SK-N-SH treated with all-trans-retinoic acid at 6 μM for 48 hours (cell line): Measurements from ENCODE around the gene BRD7.

ENCODE experiments used
- CREB5 ChIP-seq: fragments of 250-450 bp; sonication (Bioruptor Pico); IDR thresholded peaks from 2 replicates; pipeline ENCODE4 v1.5.1; 2020; ENCODE audit warnings: low read depth, mild to moderate bottlenecking, moderate library complexity
- CSRNP3 ChIP-seq: fragments of 250-450 bp; sonication (Bioruptor Pico); IDR thresholded peaks from 2 replicates; pipeline ENCODE4 v1.5.1; 2021; ENCODE audit warnings: mild to moderate bottlenecking, moderate library complexity
- RARB ChIP-seq: fragments of 250-450 bp; sonication (Bioruptor Pico); IDR thresholded peaks from 2 replicates; pipeline ENCODE4 v1.8.0; 2021; ENCODE audit warnings: mild to moderate bottlenecking, moderate library complexity
- ZNF8 ChIP-seq: fragments of 450-650 bp; formaldehyde crosslinking; IDR thresholded peaks from 2 replicates; pipeline ENCODE4 v1.5.0; 2020; ENCODE audit warnings: mild to moderate bottlenecking, moderate library complexity

GRCh38 chr16:50273888-50274325 is 94.9 kb downstream of the BRD7 start:
- TF ChIP-seq ZNF8 = no peak
- no peak for TF ChIP-seq CREB5 (CRISPR knock-in tag)
- TF ChIP-seq RARB (CRISPR knock-in tag) = no peak
- no peak for TF ChIP-seq CSRNP3
